Endothelial cell of umbilical vein (primary cell): ENCODE data around the gene CLCC1. TPM values are rescaled to one million over a fixed set of nuclear protein-coding genes. Genes with fewer than 3 reads are reported as not detected.
A peak's percentile ranks its signal among the peaks of the same experiment; 100 is the strongest.

Source experiments
- Bru-seq: library from RNA; stranded (reverse); fragments of 400-500 nt; gene quantifications from one replicate; lab custom pipeline; 2021; lab: Mats Ljungman, UMichigan
- BruChase-seq, 2 experiments: library from RNA; stranded (reverse); fragments of 400-500 nt; gene quantifications; one replicate each; lab custom pipeline; 2021; lab: Mats Ljungman, UMichigan
- BruUV-seq: library from RNA; stranded (reverse); fragments of 400-500 nt; replicated peaks from 2 replicates; lab custom pipeline; 2021; lab: Mats Ljungman, UMichigan
- CTCF ChIA-PET: fragments of 300-600, 350-600 bp; sonication (Branson Sonifier 250); formaldehyde crosslinking; loops from one replicate; lab custom pipeline; 2021; ENCODE audit warnings: antibody characterized with exemption, inconsistent platforms; lab: Charles Lee
- POLR2A ChIA-PET: fragments of 300-600, 350-600 bp; sonication (Branson Sonifier 250); formaldehyde crosslinking; loops from one replicate; lab custom pipeline; 2021; ENCODE audit warnings: antibody characterized with exemption, inconsistent platforms; lab: Charles Lee
- DNase-seq: peaks from one replicate; pipeline ENCODE4 v3.0.0-alpha.2; 2011; ENCODE audit warnings: low read depth, low spot score
- FAIRE-seq: peaks from 2 replicates; lab custom pipeline; 2011; peaks lifted over from hg19 to GRCh38; lab: Jason Lieb, UNC
- H2AFZ ChIP-seq: 2 replicates; pipeline ENCODE4 v1.6.0; 2012; ENCODE audit warnings: low read depth, low read length, control low read depth, inconsistent platforms
- H3K27ac ChIP-seq: 2 replicates; pipeline ENCODE4 v1.5.1; 2011; ENCODE audit warnings: low read depth, mild to moderate bottlenecking, control low read depth, low read length, moderate library complexity; ENCODE audit not compliant: insufficient read depth
- H3K27me3 ChIP-seq, 2 experiments: 2 replicates each; pipeline versions ENCODE4 v1.6.0 to v1.6.1; 2011; ENCODE audit warnings: low read length in 2 of 2, mixed read lengths in 1 of 2; ENCODE audit not compliant: control insufficient read depth in 2 of 2, insufficient read depth in 2 of 2
- H3K36me3 ChIP-seq, 2 experiments: 2 replicates in 1 of 2; 3 replicates in 1 of 2; pipeline ENCODE4 v1.5.1; 2011; ENCODE audit warnings: low read length in 2 of 2, mild to moderate bottlenecking in 1 of 2, moderate library complexity in 1 of 2; ENCODE audit not compliant: control insufficient read depth in 2 of 2, insufficient read depth in 2 of 2; ENCODE audit errors: extremely low read depth in 1 of 2
- H3K4me1 ChIP-seq: 3 replicates; pipeline ENCODE4 v1.5.1; 2011; ENCODE audit warnings: mild to moderate bottlenecking, low read length; ENCODE audit not compliant: control insufficient read depth, insufficient read depth; ENCODE audit errors: extremely low read depth
- H3K4me2 ChIP-seq: 2 replicates; pipeline ENCODE4 v1.6.1; 2011; ENCODE audit warnings: low read length, control low read depth, mixed read lengths; ENCODE audit not compliant: insufficient read depth
- H3K4me3 ChIP-seq, 3 experiments: fragments of 200-600 bp in 1 of 3; sonication (generic), shearing (Covaris generic) in 1 of 3; replicated peaks in 1 of 3; 2 replicates each; pipeline ENCODE4 v1.5.1; 2011 to 2016; ENCODE audit warnings: control low read depth in 3 of 3, low read length in 3 of 3, mild to moderate bottlenecking in 2 of 3, inconsistent platforms in 1 of 3, low read depth in 1 of 3, moderate library complexity in 1 of 3; ENCODE audit not compliant: insufficient read depth in 1 of 3
- H3K79me2 ChIP-seq: 2 replicates; pipeline ENCODE4 v1.6.0; 2012; ENCODE audit warnings: low read length, inconsistent platforms; ENCODE audit not compliant: control insufficient read depth, insufficient read depth
- H3K9ac ChIP-seq: replicated peaks from 2 replicates; pipeline ENCODE3; 2011; ENCODE audit warnings: low read length, control low read depth; ENCODE audit not compliant: insufficient read depth; ENCODE audit errors: extremely low read depth
- H3K9me1 ChIP-seq: replicated peaks from 3 replicates; pipeline ENCODE4 v1.6.0; 2011; ENCODE audit warnings: mild to moderate bottlenecking, low read length; ENCODE audit not compliant: control insufficient read depth, insufficient read depth; ENCODE audit errors: extremely low read depth
- H3K9me3 ChIP-seq: replicated peaks from 2 replicates; pipeline ENCODE4 v1.5.1; 2012; ENCODE audit warnings: low read length, inconsistent platforms; ENCODE audit not compliant: control insufficient read depth, insufficient read depth
- H4K20me1 ChIP-seq: replicated peaks from 2 replicates; pipeline ENCODE3; 2011; ENCODE audit warnings: mild to moderate bottlenecking, low read length; ENCODE audit not compliant: control insufficient read depth, insufficient read depth; ENCODE audit errors: extremely low read depth
- JUN ChIP-seq: IDR thresholded peaks from 2 replicates; pipeline ENCODE4 v1.6.1; 2011; ENCODE audit warnings: borderline replicate concordance, low read depth; ENCODE audit not compliant: insufficient read length, insufficient read depth
- MYC ChIP-seq: IDR thresholded peaks from one replicate; pipeline ENCODE4 v1.6.1; 2011; ENCODE audit warnings: mild to moderate bottlenecking, low read depth, low read length
- POLR2A ChIP-seq: IDR thresholded peaks from 2 replicates; pipeline ENCODE4 v1.6.1; 2012; ENCODE audit warnings: low read depth, mild to moderate bottlenecking, control low read depth, low read length
- POLR2AphosphoS5 ChIP-seq: IDR thresholded peaks from 2 replicates; pipeline ENCODE4 v1.6.1; 2012; ENCODE audit warnings: low read depth, mild to moderate bottlenecking, control low read depth, low read length, moderate library complexity; ENCODE audit not compliant: insufficient read depth
- dilution Hi-C: fragments of 300-500 bp; cut with MboI; formaldehyde crosslinking; loops from one replicate; pipeline ENCODE4 v1.15.0; 2019; ENCODE audit warnings: low sequenced_read_pairs; ENCODE audit not compliant: extremely low pct_ligation_motif_present
- intact Hi-C: fragments of 100-400 bp; cut with micrococcal nuclease; formaldehyde crosslinking; loops from one replicate; pipeline ENCODE4 v1.10.0; 2022
- long read RNA-seq: library from polyadenylated mRNA; stranded (forward); transcript quantifications from one replicate; pipeline ENCODE4 v2.0.0, GENCODE V29; 2021
- polyA minus RNA-seq, 3 experiments: library from RNA; depleted of rRNA, polyadenylated mRNA; stranded (reverse); fragments of >200 nt; gene quantifications; 1 replicate in 1 of 3; 2 replicates in 2 of 3; pipeline ENCODE4 v1.2.3, GENCODE V29; 2011
- polyA plus RNA-seq, 4 experiments: library from polyadenylated mRNA; depleted of rRNA in 3 of 4; stranded (reverse) in 3 of 4; unstranded in 1 of 4; fragments of >200 nt; gene quantifications; 2 replicates each; pipeline versions ENCODE4 v1.2.1 to v1.2.3, GENCODE V29; 2011 to 2012; ENCODE audit warnings: missing spikeins in 1 of 4
- total RNA-seq: library from RNA; stranded (reverse); gene quantifications from 2 replicates; pipeline ENCODE4 v1.2.3, GENCODE V29; 2021

The CLCC1 gene, protein sequence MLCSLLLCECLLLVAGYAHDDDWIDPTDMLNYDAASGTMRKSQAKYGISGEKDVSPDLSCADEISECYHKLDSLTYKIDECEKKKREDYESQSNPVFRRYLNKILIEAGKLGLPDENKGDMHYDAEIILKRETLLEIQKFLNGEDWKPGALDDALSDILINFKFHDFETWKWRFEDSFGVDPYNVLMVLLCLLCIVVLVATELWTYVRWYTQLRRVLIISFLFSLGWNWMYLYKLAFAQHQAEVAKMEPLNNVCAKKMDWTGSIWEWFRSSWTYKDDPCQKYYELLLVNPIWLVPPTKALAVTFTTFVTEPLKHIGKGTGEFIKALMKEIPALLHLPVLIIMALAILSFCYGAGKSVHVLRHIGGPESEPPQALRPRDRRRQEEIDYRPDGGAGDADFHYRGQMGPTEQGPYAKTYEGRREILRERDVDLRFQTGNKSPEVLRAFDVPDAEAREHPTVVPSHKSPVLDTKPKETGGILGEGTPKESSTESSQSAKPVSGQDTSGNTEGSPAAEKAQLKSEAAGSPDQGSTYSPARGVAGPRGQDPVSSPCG
- total RNA-seq (28.8 and 36.3 TPM in 2 replicates), polyA plus RNA-seq (11.5 and 15.7 TPM in 2 replicates), polyA minus RNA-seq (12.5 and 21.9 TPM in 2 replicates), Bru-seq, nascent RNA (percentile 88 among the genes with signal in this experiment), BruChase-seq, experiment 1, labeled RNA remaining after a 6-hour chase (percentile 97 among the genes with signal in this experiment), BruChase-seq, experiment 2, labeled RNA remaining after a 2-hour chase (percentile 96 among the genes with signal in this experiment)
- 16.9 and 17.1 TPM in 2 replicates for polyA plus RNA-seq (2011; cell fraction: cytosol; rRNA removed)
- 15.5 and 22.7 TPM in 2 replicates for polyA plus RNA-seq (2011; cell fraction: nucleus; rRNA removed)
- polyA plus RNA-seq (2012): 18.6 and 22.1 TPM in 2 replicates
- 15.8 TPM for polyA minus RNA-seq (2011; cell fraction: cytosol; rRNA and poly(A)+ RNA removed)
- 8.2 and 12.1 TPM in 2 replicates for polyA minus RNA-seq (2011; cell fraction: nucleus; rRNA and poly(A)+ RNA removed)
- long read RNA-seq, full-length matches to known transcripts: 27 of 87 reads
- long read RNA-seq, partial matches to known transcripts: 5 of 87 reads
- long read RNA-seq, other reads (novel, unspliced or antisense): 55 of 87 reads

DNA sequence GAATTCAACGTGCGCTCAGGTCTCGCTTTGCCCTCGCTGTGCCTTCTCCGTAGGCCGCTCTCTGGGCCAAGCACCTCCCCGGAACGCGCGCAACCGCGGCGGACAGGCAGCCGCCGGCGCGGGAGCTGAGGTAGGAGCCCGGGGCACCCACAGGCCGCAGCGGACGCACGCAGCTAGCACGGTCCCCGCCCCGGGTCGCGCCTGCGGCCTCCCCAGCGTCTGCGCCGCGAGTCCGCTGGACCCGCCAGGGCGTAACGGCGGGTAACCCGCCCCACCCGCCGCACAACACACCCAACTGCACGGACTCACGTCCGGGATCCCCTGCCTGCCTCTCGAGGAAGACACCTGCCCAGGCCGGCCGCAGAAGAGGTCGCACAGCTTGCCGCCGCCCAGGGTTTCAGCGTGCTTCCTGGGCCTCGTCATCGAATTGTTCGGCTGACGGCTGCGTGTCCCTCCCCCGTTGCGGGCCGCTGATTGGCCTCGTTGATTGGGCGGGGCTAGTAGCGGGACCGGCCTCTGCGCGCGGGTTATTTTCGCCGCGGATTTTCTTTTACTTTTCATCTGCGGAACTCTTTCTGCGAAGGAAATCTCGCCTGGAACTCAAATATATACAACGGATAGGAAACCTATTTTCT is at the start of gene CLCC1:
TSS of gene CLCC1 (minus strand) at position 433 of the 635 bp plus-strand sequence. CDS start 13,047 bp downstream, outside the sequence.
- Histone ChIP-seq H3K9me1 (no peaks in the 10 kb centered on the region), H3K36me3 (peaks cover 0 to 1% of the 10 kb centered on the region in 2 experiments), H3K27me3 (no peaks in the 10 kb centered on the region), H4K20me1 (no peaks in the 10 kb centered on the region), H3K27ac (peak within 1 kb of the TSS; percentile 76), H3K79me2 (peaks cover 23% of the 10 kb centered on the region), H3K4me1 (peaks cover 9% of the 10 kb centered on the region), H3K4me2 (peak within 1 kb of the TSS; percentile 93), H2AFZ (peak within 1 kb of the TSS; percentile 96), H3K9me3 (no peaks in the 10 kb centered on the region), H3K4me3 (peak within 1 kb of the TSS; percentile 89 to 96 (median 94)), H3K9ac (peak within 1 kb of the TSS; percentile 91)
- peak; percentile 90 for DNase-seq
- no TSS peak for BruUV-seq
- intact Hi-C loops (loop anchor here (2.0 to 5.0 kb wide), 3 partner anchors 78 to 150 kb away; a partner anchor contains a TSS), dilution Hi-C loops (no loop called here)
- CTCF ChIA-PET: interaction anchor here (0.6 to 1.9 kb wide), 5 partner anchors 10 to 149 kb away, joined by 3 to 5 read pairs (median 3); partner anchors contain the start of gene TAF13
- POLR2A ChIA-PET: interaction anchor here (0.7 to 1.0 kb wide), 6 partner anchors 9 to 485 kb away, joined by 3 to 4 read pairs (median 3); partner anchors contain the start of gene WDR47
- FAIRE-seq: peak; percentile 86
- TF ChIP-seq POLR2A (peak; percentile 84), POLR2AphosphoS5 (peak; percentile 91), MYC (peak; percentile 46), JUN (no peak)
